Activated T-cell treated with anti-CD3 and anti-CD28 coated beads for 1 hour (primary cell): ENCODE measurements around the gene C5orf58.
"Not testable (repeated sequence)": the region's sequence is repeated elsewhere in the genome, so short reads cannot be mapped to it uniquely, and the experiment has no call there.

Source experiments
- DNase-seq: peaks from one replicate; pipeline ENCODE4 v3.0.0-alpha.2; 2020; ENCODE audit warnings: low read depth

Gene C5orf58

GRCh38 chr5:170223906-170224305, 8.9 kb upstream of the C5orf58 start:
- DNase-seq = no peak

- DNase-seq = peak; percentile 75
Observed at GRCh38 chr5:170225326-170226128, 7.3 kb upstream of the C5orf58 start.

- no peak for DNase-seq
Observed at GRCh38 chr5:170226129-170226615, 6.6 kb upstream of the C5orf58 start.

- DNase-seq = no peak
Observed at GRCh38 chr5:170226661-170227060, 6.1 kb upstream of the C5orf58 start.

GRCh38 chr5:170228762-170229435, 3.9 kb upstream of the C5orf58 start:
- DNase-seq = no peak

GRCh38 chr5:170233358-170233892, 640 bp downstream of the C5orf58 start:
- no peak for DNase-seq

- DNase-seq = no peak
Observed at GRCh38 chr5:170235876-170236864, 3.4 kb downstream of the C5orf58 start.

GRCh38 chr5:170238456-170239196, 5.8 kb downstream of the C5orf58 start:
- no peak for DNase-seq

- not testable (repeated sequence) for DNase-seq
Observed at GRCh38 chr5:170245436-170245835, 12.7 kb downstream of the C5orf58 start.

- no peak for DNase-seq
Observed at GRCh38 chr5:170246126-170246870, 13.5 kb downstream of the C5orf58 start.

- DNase-seq = no peak
Observed at GRCh38 chr5:170247363-170247762, 14.6 kb downstream of the C5orf58 start.

GRCh38 chr5:170248172-170248930, 15.6 kb downstream of the C5orf58 start:
- DNase-seq = no peak

GRCh38 chr5:170248931-170249227, 16.1 kb downstream of the C5orf58 start:
- DNase-seq = not testable (repeated sequence)

GRCh38 chr5:170249355-170249754, 16.6 kb downstream of the C5orf58 start:
- no peak for DNase-seq

- DNase-seq = no peak
Observed at GRCh38 chr5:170250810-170251317, 18.1 kb downstream of the C5orf58 start.

GRCh38 chr5:170251462-170251861, 18.7 kb downstream of the C5orf58 start:
- DNase-seq = no peak

- DNase-seq = no peak
Observed at GRCh38 chr5:170252109-170252508, 19.3 kb downstream of the C5orf58 start.

- DNase-seq = no peak
Observed at GRCh38 chr5:170252720-170253350, 20.1 kb downstream of the C5orf58 start.

- peak; percentile 51 for DNase-seq
Observed at GRCh38 chr5:170254056-170254455, 21.3 kb downstream of the C5orf58 start.
